Stimulated activated CD8-positive, alpha-beta memory T cell treated with anti-CD3 and anti-CD28 coated beads, Interleukin-12 subunit alpha, Interleukin-12 subunit beta, amount 100 ng/mL, for 4 hours (primary cell): ENCODE data around the gene MDFIC.

ENCODE experiments used
- DNase-seq: peaks from one replicate; pipeline ENCODE4 v3.0.0-alpha.2; 2020; ENCODE audit warnings: low read depth

MDFIC gene

GRCh38 chr7:115040057-115040456 is 118.2 kb downstream of the MDFIC start:
- DNase-seq = no peak

- DNase-seq = no peak
These were observed 118.6 kb downstream of the MDFIC start for GRCh38 chr7:115040495-115040894.

GRCh38 chr7:115042596-115042995 is 120.7 kb downstream of the MDFIC start:
- no peak for DNase-seq

- DNase-seq = no peak
These were observed 121.7 kb downstream of the MDFIC start for GRCh38 chr7:115043605-115044004.

- no peak for DNase-seq
These were observed 122.3 kb downstream of the MDFIC start for GRCh38 chr7:115044224-115044623.

GRCh38 chr7:115047958-115048720 is 126.2 kb downstream of the MDFIC start:
- no peak for DNase-seq

GRCh38 chr7:115052706-115053105 is 130.8 kb downstream of the MDFIC start:
- no peak for DNase-seq

- no peak for DNase-seq
These were observed 132.7 kb downstream of the MDFIC start for GRCh38 chr7:115054478-115055065.

- DNase-seq = no peak
These were observed 134.1 kb downstream of the MDFIC start for GRCh38 chr7:115056019-115056418.

- no peak for DNase-seq
These were observed 136.8 kb downstream of the MDFIC start for GRCh38 chr7:115058726-115059125.

GRCh38 chr7:115059321-115059720 is 137.4 kb downstream of the MDFIC start:
- no peak for DNase-seq

GRCh38 chr7:115060095-115060870 is 138.4 kb downstream of the MDFIC start:
- DNase-seq = no peak

- no peak for DNase-seq
These were observed 144.2 kb downstream of the MDFIC start for GRCh38 chr7:115066050-115066449.

GRCh38 chr7:115066634-115067033 is 144.7 kb downstream of the MDFIC start:
- no peak for DNase-seq

GRCh38 chr7:115068220-115068619 is 146.3 kb downstream of the MDFIC start:
- DNase-seq = no peak
